Measurements from ENCODE around the gene APH1B. TPM values are rescaled to one million over a fixed set of nuclear protein-coding genes. Genes with fewer than 3 reads are reported as not detected.

The APH1B gene
- total RNA-seq, 4 donors from 2014 or later = 8.1 to 18.7 (median 11.5) TPM

GRCh38 chr15:63353887-63354286, 76.5 kb downstream of the APH1B start:
- no peak overlapping the region for H3K4me3 ChIP-seq
- H3K27me3 ChIP-seq = no peaks in the 10 kb centered on the region
- ATAC-seq = no peak
- H3K27ac ChIP-seq = no peak overlapping the region
- no peaks in the 10 kb centered on the region for H3K36me3 ChIP-seq
- TF ChIP-seq POLR2AphosphoS5 (IDR thresholded peaks at IDR 0.05) = no peak
- peaks cover 0 to 17% (median 0%) of the 10 kb centered on the region in 3 donors for H3K4me1 ChIP-seq
- WGBS, 2 donors (ENCODE audit: low coverage in 1 of 2) = 81 to 92% methylated on average over 3 to 5 of the region's 5 CpGs
- no peaks in the 10 kb centered on the region for H3K9me3 ChIP-seq

- H3K4me1 ChIP-seq = peaks cover 0 to 6% (median 0%) of the 10 kb centered on the region in 3 donors
- no peaks in the 10 kb centered on the region for H3K27me3 ChIP-seq
- H3K4me3 ChIP-seq = no peak overlapping the region
- H3K9me3 ChIP-seq = no peaks in the 10 kb centered on the region
- H3K36me3 ChIP-seq = no peaks in the 10 kb centered on the region
- WGBS, 2 donors (ENCODE audit: low coverage in 1 of 2) = 72 to 80% methylated on average over 8 to 9 of the region's 22 CpGs
- no peak for ATAC-seq
- H3K27ac ChIP-seq = no peak overlapping the region
- TF ChIP-seq POLR2AphosphoS5 (IDR thresholded peaks at IDR 0.05) (no peak), CTCF (IDR thresholded peaks at IDR 0.05) (no peak), POLR2A (IDR thresholded peaks at IDR 0.05) (no peak), EP300 (IDR thresholded peaks at IDR 0.05) (no peak)
Observed at GRCh38 chr15:63354821-63355650, 77.6 kb downstream of the APH1B start.

GRCh38 chr15:63357061-63357460, 79.7 kb downstream of the APH1B start:
- Histone ChIP-seq H3K4me1 (no peaks in the 10 kb centered on the region), H3K27me3 (no peaks in the 10 kb centered on the region), H3K27ac (no peak overlapping the region), H3K9me3 (no peaks in the 10 kb centered on the region), H3K36me3 (no peaks in the 10 kb centered on the region), H3K4me3 (no peak overlapping the region)
- ATAC-seq = no peak
- 76 to 79% methylated on average over 3 to 4 of the region's 4 CpGs for WGBS, 2 donors (ENCODE audit: low coverage in 1 of 2)
- no peak for TF ChIP-seq POLR2A (IDR thresholded peaks at IDR 0.05)
- no peak for TF ChIP-seq CTCF (IDR thresholded peaks at IDR 0.05)
- TF ChIP-seq POLR2AphosphoS5 (IDR thresholded peaks at IDR 0.05) = no peak
- TF ChIP-seq EP300 (IDR thresholded peaks at IDR 0.05) = no peak

GRCh38 chr15:63357731-63358130, 80.3 kb downstream of the APH1B start:
- WGBS, 2 donors (ENCODE audit: low coverage in 1 of 2) = 77 to 79% methylated on average over 3 of the region's 3 CpGs
- H3K9me3 ChIP-seq = no peaks in the 10 kb centered on the region
- no peak for TF ChIP-seq POLR2AphosphoS5 (IDR thresholded peaks at IDR 0.05)
- TF ChIP-seq CTCF (IDR thresholded peaks at IDR 0.05) = no peak
- no peaks in the 10 kb centered on the region for H3K36me3 ChIP-seq
- ATAC-seq = no peak
- H3K4me1 ChIP-seq = no peaks in the 10 kb centered on the region
- H3K4me3 ChIP-seq = no peak overlapping the region
- H3K27me3 ChIP-seq = no peaks in the 10 kb centered on the region
- H3K27ac ChIP-seq = no peak overlapping the region

GRCh38 chr15:63358241-63359029, 81.0 kb downstream of the APH1B start:
- H3K36me3 ChIP-seq = no peaks in the 10 kb centered on the region
- no peak for ATAC-seq
- TF ChIP-seq POLR2AphosphoS5 (IDR thresholded peaks at IDR 0.05) (no peak), POLR2A (IDR thresholded peaks at IDR 0.05) (no peak), CTCF (IDR thresholded peaks at IDR 0.05) (no peak), EP300 (IDR thresholded peaks at IDR 0.05) (no peak)
- H3K27me3 ChIP-seq = no peaks in the 10 kb centered on the region
- WGBS, 2 donors (ENCODE audit: low coverage in 1 of 2) = 77% methylated on average over 15 of the region's 15 CpGs
- H3K27ac ChIP-seq = no peak overlapping the region
- no peaks in the 10 kb centered on the region for H3K4me1 ChIP-seq
- no peak overlapping the region for H3K4me3 ChIP-seq
- H3K9me3 ChIP-seq = no peaks in the 10 kb centered on the region

Other genes starting within 250 kb of the APH1B start
- 1,000 to 10,000 TPM; 3,599 to 7,152 (median 6,397) TPM for gene TPM1, start 234.9 kb upstream of the APH1B start, total RNA-seq
- 10 to 100 TPM; 15.6 to 20.8 (median 17.3) TPM for gene LACTB, start 155.7 kb upstream of the APH1B start, total RNA-seq
- gene RPS27L, start 120.1 kb upstream of the APH1B start, total RNA-seq = 100 to 1,000 TPM in 3 of 4 donors, 10 to 100 TPM in 1; 85.1 to 118 (median 106) TPM
- gene RAB8B, start 88.0 kb upstream of the APH1B start, total RNA-seq = 10 to 100 TPM; 26.1 to 48.1 (median 33.0) TPM
- gene CA12, start 104.2 kb downstream of the APH1B start, total RNA-seq = 10 to 100 TPM; 13.3 to 46.7 (median 17.5) TPM
- gene USP3, start 227.0 kb downstream of the APH1B start, total RNA-seq = 10 to 100 TPM; 36.6 to 50.3 (median 45.5) TPM

Data from gastroesophageal sphincter (tissue), 4 donors.